HepG2 (cell line): ENCODE measurements around the gene MARCHF9.

Source experiments
- ELK4 ChIP-seq: sonication (generic); formaldehyde crosslinking; IDR thresholded peaks from 2 replicates; pipeline ENCODE4 v1.9.0; 2021; ENCODE audit warnings: missing genetic modification reagents, borderline replicate concordance
- GABPA ChIP-seq, 2 experiments: IDR thresholded peaks; 2 replicates each; pipeline ENCODE4 v1.6.1; 2011 to 2016; ENCODE audit warnings: low read depth in 2 of 2, low read length in 1 of 2, missing biosample characterization in 1 of 2, missing genetic modification characterization in 1 of 2
- HDAC2 ChIP-seq: sonication (generic); formaldehyde crosslinking; IDR thresholded peaks from 2 replicates; pipeline ENCODE4 v1.4.0; 2020; ENCODE audit warnings: missing genetic modification reagents
- NFE2L1 ChIP-seq: sonication (generic); formaldehyde crosslinking; IDR thresholded peaks from 2 replicates; pipeline ENCODE4 v1.4.0; 2020; ENCODE audit warnings: missing genetic modification reagents, mild to moderate bottlenecking, borderline replicate concordance
- SP2 ChIP-seq: sonication (generic); formaldehyde crosslinking; IDR thresholded peaks from 2 replicates; pipeline ENCODE4 v1.5.1; 2020; ENCODE audit warnings: mild to moderate bottlenecking, missing genetic modification reagents
- ZBTB21 ChIP-seq: sonication (generic); formaldehyde crosslinking; IDR thresholded peaks from 2 replicates; pipeline ENCODE4 v1.4.0; 2020; ENCODE audit warnings: missing genetic modification reagents
- ZNF382 ChIP-seq: sonication (generic); formaldehyde crosslinking; IDR thresholded peaks from 2 replicates; pipeline ENCODE4 v1.5.0; 2020; ENCODE audit warnings: missing genetic modification reagents, mild to moderate bottlenecking, borderline replicate concordance
- ZNF501 ChIP-seq: sonication (generic); formaldehyde crosslinking; IDR thresholded peaks from 2 replicates; pipeline ENCODE4 v1.5.1; 2020; ENCODE audit warnings: mild to moderate bottlenecking, moderate library complexity, missing genetic modification reagents
- ZNF639 ChIP-seq: conservative IDR thresholded peaks from 2 replicates; pipeline ENCODE4 v1.6.1; 2018; ENCODE audit warnings: missing genetic modification reagents

DNA sequence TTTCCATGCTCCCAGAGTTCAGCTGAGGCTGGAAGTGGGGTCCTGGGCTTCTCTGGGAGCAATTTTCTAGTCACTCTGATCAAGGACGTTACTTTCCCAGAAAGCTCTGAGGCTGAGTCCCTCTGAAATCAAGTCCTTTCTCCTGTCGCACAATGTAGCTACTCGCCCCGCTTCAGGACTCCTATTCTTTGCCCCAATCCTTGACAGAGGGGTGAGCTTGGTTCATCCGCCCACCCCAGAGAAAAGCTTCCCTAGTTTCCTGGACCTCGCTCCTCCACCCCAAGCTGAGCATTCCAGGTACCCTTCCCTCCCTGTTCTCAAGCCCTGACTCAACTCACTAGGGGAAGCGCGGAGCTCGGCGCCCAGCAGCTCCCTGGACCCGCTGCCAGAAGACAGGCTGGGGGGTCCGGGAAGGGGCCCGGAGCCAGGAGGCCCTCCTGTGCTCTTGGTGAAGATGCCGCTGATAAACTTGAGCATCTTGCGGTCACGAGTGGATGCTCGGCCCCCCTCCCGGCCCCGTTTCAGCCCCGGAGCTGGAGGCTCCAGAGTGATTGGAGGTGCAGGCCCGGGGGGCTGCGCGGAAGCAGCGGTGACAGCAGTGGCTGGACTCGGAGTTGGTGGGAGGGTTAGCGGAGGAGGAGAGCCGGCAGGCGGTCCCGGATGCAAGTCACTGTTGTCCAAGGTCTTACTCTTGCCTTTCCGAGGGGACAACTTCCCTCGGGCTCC lies 18.0 kb upstream of the MARCHF9 start:
- TF ChIP-seq GABPA (IDR thresholded peaks at IDR 0.05; ENCODE audit: low read depth, low read length), result no peak
- no peak for TF ChIP-seq GABPA (CRISPR knock-in tag; IDR thresholded peaks at IDR 0.05; ENCODE audit: low read depth)
- TF ChIP-seq SP2 (CRISPR knock-in tag), result no peak
- no peak for TF ChIP-seq ZNF382 (CRISPR knock-in tag)
- TF ChIP-seq ELK4 (CRISPR knock-in tag), result no peak
- TF ChIP-seq HDAC2 (CRISPR knock-in tag), result no peak
- no peak for TF ChIP-seq ZNF501 (CRISPR knock-in tag)
- TF ChIP-seq ZNF639 (CRISPR knock-in tag), result no peak
- no peak for TF ChIP-seq NFE2L1 (CRISPR knock-in tag)
- no peak for TF ChIP-seq ZBTB21
